Ammon's horn (tissue), 1 donor: ENCODE data around the gene COPS9.
A peak's percentile ranks its signal among the peaks of the same experiment; 100 is the strongest.

Experiments
- DNase-seq: peaks from one replicate; pipeline ENCODE4 v3.0.0-alpha.2; 2016; ENCODE audit warnings: low spot score

The COPS9 gene

DNA sequence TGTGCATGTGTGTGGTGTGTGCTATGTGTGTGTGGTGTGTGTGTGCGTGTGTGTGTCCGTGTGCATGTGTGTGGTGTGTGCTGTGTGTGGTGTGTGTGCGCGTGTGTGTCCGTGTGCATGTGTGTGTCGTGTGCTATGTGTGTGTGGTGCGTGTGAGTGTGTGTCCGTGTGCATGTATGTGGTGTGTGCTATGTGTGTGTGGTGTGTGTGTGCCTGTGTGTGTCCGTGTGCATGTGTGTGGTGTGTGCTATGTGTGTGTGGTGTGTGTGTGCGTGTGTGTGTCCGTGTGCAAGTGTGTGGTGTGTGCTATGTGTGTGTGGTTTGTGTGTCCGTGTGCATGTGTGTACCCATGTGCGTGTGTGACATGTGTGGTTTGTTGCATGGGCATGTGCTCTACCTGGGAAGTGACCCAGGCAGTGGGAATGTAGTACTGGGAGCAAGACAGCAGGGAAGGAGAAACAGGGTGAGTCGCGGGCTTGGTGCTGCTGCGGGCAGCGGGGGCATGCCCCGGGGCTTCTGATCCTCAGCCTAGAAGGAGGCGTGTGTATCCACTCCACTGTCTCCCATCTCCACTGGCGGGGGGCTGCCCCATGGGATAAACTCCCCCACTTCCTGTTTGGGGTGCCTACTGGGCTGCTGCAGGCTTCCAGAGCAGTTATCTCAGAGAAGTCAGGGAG lies 11.9 kb upstream of the COPS9 start:
- no peak for DNase-seq

DNA sequence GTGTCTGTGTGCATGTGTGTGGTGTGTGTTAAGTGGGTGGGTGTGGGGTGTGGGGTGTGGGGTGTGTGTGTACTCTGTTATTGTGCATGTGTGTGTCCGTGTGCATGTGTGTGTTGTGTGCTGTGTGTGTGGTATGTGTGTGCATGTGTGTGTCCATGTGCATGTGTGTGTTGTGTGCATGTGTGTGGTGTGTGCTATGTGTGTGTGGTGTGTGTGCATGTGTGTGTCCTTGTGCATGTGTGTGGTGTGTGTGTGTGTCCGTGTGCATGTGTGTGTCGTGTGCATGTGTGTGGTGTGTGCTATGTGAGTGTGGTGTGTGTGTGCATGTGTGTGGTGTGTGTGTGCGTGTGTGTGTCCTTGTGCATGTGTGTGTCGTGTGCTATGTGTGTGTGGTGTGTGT lies 11.3 kb upstream of the COPS9 start:
- DNase-seq = no peak

DNA sequence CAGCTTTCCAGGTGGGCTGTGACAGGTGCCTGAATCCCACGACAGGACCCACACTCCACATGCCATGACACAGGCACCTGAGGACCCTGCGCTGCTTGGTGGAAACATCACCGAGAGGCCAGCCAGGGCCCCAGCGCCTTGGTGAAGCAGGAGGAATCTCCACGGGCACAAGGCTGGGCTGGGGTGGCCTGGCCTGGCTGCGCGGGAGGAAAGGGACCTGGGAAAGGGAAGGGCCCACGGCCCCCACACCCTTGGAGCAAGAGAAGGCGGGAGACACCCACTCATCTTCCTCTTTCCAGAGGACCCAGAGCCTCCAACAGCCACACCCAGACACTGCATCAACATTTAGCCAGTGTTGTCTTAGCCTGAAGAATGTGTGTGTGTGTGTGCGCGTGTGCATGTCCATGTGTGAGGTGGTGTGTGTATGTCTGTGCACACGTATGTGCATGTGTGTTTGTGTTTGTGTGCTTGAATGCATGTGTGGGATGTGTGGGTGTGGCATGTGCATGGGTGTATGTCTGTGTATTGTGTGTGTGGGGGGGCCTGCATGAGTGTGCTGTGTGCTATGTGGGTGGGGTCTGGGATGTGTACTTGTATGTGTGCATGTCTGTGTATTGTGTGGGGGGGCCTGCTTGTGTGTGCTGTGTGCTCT lies 10.6 kb upstream of the COPS9 start:
- no peak for DNase-seq

DNA sequence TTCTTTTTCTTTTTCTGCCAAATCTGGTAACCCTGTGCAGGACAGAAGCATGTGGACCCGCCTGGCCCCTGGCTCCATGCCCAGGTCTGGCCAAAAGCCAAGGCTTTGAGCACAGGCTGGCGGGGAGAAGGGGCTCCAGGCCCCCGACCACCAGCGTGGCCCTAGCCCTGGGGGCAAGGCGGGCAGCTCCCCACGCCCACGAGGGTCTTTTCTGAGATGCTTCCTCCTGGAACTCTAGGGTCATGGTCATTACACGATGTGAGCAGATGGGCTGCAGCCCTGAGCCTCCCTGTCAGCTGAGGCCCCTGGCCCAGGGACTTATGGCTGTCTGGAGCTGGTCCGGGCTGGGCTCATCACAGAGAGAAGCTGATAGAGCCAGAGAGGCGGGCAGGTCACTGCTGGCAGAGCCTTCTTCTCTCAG lies 10.0 kb upstream of the COPS9 start:
- no peak for DNase-seq

DNA sequence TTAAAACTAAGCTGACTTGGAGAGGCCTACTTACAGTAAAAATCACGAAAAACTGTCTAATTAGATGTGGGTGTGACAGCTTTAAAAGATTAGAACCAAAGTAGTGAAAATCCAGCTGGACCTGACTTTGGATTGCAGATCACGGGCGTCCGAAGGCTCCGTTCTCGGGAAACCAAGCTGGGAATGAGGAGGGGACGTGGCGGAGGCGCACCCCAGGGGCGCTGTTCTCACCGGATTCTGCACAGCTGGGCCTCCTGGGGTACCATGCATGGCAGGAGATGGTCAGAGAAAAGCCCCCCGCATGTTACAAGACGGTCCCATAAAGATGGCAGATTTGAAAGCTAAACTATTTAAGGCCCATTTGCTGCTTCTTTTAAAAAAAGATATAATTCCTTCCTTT lies 9.4 kb upstream of the COPS9 start:
- no peak for DNase-seq

DNA sequence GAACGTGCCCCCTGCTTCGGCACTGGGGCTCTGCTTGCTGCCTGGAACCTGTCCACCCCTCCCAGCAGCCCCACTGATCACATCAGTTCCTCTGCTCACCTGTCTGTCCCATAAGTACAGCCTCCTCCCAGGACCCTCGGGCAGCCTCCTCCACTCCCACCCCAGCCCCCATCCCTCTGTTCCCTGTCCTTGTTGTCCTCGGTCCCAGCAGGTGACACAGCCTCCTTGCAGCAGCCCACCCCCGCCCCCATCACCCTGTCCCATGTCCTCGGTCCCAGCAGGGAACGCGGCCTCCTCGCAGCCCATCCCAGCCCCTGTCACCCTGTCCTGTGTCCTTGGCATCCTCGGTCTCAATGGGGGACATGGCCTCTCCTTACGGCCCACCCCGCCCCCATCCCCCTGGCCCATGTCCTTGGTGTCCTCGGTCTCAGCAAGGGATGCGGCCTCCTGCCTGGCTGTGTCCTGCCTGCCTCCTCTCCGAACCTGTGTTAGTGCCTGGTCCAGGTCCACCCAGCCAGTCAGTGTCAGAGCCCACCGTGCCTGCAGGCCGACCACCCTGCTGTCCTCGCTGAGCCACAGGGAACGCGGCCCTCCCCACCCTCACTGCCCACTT lies 8.7 kb upstream of the COPS9 start:
- no peak for DNase-seq

DNA sequence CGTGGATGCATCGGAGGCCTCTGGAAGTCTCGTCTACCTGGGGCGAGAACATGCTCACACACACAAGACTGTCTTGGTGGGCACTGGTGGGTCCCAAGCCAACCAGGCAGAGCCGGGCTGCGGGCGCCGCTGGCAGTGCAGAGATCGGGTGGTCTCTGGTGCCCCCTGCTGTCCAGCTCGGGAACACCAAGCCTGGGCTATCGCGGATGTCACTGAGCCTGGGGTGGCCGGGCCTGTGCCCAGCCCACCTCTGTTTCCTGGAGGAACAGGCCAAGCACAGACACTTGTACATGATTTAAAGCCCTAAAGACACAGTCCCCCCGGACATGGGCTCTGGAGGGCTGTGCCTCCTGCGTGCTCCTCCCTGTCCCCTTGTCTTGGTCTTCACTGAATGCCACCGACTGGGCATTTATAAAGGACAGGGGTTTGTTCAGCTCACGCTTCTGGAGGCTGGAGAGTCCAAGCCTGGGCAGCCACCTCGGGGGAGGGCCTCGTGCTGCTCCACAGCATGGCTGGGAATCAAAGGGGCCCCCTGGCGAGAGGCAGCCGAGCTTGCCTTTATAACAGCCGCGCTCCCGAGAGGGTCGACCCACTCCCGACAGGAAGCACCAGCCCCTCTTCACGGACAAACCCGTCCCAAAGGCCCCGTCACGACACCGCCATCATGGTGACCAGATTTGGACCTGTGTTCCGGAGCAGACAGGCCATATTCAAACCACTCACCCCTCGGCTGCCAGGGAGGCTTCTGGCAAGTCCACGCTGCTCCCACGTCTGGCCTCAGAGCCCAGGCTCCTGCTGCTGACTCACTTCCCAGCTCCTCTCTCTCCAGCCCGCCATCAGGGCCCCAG lies 7.9 kb upstream of the COPS9 start:
- DNase-seq = peak; percentile 77

DNA sequence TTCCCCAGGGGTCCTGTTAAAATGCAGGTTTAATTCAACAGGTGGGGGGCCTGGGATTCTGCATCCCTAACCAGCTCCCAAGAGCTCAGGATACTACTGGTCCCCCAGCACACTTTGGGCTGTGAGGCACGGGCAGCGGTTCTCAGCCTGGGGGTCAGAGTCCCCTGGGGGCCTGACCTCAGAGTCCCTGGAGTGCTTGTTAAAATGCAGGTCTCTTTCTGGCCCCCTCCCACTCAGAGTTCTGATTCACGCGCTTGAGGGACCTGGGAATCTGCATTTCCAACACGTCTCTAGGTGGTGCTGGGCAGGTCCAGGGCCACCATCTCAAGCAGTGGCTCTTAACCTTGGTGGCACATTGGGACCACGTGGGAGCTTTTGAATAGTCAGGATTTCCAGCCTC lies 7.2 kb upstream of the COPS9 start:
- no peak for DNase-seq

DNA sequence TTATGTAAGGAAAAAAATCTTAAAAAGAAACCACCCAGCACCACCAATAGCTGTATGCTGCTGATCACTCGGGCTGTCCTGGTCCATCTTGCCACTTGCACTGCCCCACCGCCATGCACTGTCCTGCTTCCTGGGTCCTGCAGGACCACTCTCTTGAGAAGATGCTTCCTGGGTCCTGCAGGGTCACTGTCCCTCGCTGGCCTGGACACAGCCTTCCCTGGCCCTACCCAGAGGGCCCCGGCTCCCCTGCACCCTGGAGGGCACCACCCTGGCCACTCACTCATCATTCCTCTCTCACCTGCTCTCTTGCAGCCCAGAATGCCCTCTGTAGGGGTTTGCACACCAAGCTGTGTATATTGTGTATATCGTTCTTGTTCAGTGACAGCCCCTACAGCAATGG lies 6.8 kb upstream of the COPS9 start:
- no peak for DNase-seq

DNA sequence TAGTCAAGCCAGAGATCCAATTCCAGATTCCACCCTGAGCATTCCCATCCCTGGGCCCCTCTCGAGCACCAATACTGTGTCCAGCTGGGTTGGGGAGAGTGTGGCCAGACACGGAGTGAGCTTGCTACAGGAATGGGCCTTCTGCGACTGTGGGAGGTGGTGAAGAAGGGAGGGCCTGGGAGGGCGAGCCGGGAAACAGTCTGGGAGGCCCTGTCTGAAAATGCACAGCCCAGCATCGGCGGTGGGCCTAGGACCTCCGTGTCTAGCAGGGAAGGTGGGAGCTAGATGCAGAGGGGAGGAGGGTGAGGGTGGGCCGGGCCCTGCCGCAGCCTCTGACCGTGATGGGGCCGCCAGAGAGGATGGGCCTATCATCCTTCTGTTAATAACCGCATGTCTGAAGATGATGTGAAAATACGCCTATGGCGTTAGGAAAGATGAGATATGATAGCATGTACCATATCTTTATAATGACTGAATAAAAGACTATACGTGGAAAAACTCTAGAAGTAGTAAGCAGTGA lies 6.2 kb upstream of the COPS9 start:
- DNase-seq = no peak

DNA sequence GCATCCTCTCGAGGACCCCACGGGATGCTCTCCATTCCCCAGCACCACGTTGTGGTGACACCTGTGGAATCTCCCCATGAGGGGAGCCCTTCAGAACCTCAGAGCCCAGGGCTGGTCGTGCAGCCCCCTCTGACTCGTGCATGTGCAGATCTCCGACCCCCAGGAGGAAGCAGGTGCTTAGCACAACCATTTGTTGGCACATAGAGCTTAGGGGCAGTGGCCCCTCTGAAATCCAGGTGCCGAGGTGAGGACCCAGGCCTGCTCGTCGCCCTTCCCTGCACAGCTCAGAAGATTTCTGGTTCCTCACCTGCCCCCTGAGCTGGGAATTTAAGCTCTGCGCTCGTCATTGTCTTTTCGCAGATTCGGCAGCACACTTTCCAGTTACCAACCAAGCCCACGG lies 5.6 kb upstream of the COPS9 start:
- DNase-seq = no peak

DNA sequence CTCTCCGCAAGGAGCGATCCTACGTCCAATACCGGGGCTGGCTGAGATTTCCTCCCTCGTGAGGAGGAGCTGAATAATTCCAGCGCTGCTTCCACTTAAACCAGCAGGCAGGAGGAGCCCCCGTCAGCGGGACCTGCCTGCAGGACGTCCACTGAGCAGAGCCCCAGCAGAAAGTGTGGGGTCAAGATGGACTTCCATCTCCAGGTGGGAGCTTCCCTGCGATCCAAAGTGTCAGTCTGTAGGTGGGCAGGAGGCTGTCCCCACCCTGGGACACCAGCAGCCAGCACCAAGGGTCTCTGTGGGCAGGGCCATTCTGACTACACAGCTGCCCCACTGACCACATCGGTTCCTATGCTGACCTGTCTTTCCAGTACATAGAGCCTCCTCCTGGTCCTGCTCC lies 4.8 kb upstream of the COPS9 start:
- no peak for DNase-seq

DNA sequence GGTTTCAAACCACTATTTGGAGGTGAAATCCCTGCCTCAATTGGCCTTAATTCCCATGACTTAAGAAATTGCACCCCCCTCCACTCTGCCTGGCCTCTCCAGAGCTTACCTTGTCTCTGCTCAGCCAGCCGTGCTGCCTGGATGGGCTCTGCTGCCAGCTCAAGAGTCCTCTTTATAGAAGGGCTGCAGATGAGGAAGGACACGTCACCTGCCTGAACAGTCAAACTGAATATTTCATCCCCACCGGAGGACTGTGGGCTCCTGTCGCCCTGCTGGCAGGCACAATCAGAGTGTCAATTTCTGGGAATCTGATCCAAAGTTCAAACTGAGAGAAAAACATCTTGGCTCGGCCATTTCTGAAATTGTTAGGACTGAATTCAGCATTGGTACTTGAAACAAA lies 4.4 kb upstream of the COPS9 start, which contains the start of gene OTOS:
Gene OTOS (minus strand): TSS at position 148 of the 400 bp plus-strand sequence. CDS start 332 bp downstream, outside the sequence.
- no peak for DNase-seq

DNA sequence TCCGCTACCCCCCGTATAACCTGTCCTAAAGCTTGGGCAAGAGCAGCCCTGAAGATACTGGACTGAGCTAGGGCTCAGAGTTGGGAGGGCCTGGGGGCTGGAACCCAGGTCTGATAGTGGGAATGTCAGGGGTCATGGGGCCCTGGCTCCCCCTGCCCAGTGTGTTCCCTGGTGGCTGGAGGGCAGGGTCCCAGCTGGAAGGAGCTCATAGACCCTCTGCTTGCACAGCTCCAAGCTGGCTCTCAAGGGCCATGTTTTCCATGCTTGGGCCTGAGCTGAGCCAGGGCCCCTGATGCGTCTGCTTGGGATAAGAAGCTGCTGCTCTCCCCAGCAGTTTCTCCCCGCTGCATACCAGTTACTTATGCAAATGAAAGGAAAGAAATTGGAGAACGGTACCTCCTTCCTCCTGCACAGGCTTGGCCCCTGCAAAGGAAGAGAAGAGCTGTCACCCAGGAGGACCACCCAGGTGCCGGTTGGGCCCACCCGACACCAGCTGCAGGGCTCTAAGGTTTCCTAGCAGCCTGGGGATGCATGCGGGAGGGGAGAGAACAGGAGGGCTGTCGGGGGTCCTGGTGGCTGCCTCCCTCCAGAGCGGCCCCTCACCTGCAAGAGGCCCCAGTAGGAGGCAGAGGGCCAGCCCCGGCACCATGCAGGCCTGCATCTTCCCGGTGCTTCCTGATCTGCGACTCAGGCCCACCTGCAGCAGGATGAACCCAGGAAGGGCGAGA lies 3.7 kb upstream of the COPS9 start:
- DNase-seq = no peak

DNA sequence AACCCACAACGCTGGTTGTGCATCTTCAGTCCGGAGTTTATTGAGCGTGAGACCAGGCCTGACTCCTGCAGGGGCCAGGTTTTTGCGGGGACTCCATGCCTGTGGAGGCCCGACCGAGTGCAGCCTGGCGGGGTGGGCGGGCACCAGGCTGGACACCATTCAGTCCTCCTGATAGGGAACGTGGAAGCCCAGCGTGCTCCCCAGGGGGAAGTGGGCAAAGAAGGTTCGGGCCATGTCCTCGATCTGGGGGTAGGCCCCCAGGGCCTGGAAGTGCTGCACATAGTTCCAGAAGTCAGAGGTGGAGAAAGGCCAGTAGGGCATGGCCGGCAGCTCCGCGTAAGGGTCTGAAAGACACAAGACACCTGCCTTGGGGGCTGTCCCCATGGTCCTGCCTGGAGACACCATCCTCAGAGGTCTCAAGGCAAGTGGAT lies 2.9 kb upstream of the COPS9 start:
- DNase-seq = no peak

DNA sequence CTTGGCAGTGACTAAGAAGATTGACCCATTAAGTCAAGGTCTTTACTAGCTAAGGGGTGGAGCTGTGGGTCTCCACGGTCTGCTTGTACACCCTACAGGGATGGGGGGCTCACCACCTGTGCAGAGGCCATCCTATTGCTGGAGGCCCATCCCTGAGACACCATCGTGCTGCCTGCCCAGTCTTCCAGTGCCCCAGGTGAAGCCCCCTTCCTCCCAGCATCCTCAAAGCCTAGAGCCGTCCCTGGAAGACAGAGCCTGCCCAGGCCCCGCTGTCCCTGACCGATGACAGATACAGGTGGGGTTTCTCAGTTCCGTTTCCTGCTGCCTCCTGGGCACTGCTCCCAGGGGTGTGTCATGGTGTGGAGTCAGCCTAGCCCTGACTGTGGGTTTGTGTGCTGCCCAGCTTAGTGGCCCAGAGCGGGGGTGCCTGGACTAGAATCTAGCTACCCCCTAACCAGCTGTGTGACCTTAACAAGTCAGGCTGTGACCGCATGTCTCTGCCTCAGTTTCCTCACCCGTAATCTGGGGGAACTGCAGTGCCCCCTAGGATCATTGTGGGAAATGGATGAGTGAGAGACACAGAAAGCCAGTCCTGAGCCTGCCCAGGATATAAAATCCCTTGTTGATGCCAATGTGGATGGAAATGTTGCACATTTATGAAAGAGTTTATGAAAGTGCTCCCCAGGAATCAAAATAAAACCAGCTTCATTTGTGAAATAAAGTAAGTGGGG lies 2.3 kb upstream of the COPS9 start:
- DNase-seq = no peak

DNA sequence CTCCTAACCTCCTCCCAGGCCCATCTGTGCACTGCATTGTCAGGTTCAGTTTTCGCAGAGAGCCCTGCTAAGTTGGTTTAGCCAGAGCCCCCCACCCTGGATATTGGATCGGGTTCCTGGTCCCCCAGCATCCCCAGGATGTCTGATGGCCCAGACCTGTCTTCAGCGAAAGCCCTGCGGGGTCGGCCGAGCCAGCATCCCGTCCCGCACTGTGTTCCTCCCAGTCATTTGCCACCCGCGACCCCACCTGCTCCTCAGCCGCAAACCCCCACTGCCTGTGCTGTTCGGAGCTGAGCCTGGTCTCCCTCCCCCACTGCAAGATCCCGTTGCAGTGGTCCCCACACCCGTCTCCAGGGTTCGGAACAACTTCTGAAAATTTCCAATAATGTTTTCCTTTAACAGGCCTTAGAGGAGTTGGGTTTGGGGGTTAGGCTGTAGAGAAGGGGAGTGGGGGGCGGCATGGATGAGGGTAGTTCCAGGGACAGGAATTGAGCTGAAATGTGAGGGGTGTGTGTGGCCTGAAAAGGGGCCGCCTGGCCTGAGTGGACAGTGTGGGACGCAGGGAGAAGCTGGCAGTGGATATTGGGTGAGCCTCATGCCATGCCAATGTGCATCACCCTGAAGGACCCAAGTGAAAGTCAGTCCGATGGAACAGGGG lies 1.6 kb upstream of the COPS9 start:
- DNase-seq = no peak

DNA sequence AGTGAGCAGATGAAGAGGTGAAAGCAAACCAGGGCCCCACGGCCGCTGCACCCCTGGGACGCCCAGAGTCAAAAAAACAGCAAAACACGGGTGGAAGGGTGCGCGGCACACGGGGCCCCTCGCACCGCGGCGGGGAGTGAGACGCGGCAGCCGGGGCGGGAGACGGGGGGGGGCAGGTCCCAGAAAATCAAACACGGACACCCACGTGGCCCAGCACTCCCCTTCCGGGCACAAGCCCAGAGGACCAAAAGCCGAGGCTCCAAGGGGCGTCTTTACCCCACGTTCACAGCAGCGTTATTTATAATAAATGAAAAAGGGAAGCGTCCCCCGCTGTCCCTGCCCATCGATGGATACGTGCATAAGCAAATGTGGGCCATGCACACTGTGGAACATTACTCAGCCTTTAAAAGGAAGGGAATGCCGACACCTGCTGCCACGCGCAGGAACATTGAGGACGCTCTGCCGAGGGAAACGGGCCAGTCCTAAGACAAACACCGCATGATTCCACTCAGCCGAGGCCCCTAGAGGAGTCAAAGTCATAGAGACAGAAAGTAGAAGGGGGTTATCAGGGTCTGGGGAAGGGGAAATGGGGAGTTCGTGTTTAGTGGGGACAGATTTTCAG lies 677 bp upstream of the COPS9 start:
- no peak for DNase-seq

DNA sequence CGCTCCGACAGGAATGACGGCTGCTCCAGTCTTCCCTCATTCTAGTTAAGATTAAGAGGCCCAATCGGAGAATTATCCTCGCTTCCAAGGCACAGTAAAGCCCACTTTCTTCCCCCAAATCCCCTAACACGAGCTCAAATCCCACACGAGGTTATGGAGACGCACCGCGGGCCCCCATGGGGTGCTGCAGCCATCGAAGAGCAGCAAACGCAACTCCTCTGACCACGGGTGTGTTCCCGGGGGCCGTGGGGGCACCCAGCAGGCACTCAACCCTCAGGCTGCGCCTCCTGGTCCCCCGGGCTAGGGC lies 446 bp downstream of the COPS9 start:
- no peak for DNase-seq

DNA sequence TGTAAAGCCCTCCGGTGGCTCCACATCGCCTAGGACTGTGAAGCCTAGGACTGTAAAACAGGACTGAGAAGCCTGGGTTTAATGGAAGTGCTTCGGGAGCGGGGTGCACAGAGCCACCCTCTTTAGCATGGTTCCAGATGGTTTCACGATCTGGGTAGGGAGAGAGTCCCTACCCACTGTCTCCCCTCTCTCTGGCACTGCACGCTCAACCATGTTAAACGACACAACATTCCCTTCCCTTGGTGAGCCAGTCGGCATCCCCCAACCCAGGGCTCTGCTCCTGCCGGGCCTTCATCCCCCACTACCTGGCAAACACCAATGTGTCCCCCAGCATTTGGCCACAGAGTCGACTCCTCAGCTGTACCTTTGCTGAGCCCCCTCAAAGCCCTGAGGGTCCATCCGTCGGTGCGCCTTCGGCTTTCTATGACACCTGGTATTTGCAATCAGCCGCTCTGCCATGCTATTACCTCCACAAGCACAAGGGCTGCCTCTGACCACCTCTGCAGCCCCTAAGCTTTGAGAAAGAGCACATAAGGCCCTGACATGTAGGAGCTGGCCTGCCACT lies 1.1 kb downstream of the COPS9 start:
- no peak for DNase-seq
